MM.1S (cell line): Measurements from ENCODE around the gene SIGLEC8.

Experiments
- CTCF ChIP-seq: fragments of 300-600 bp; sonication (generic); IDR thresholded peaks from 2 replicates; pipeline ENCODE4 v1.5.1; 2016; ENCODE audit warnings: antibody characterized with exemption, low read length, mixed read lengths
- EZH2 ChIP-seq: fragments of 300-600 bp; sonication (generic); optimal IDR thresholded peaks from 2 replicates; pipeline ENCODE3; 2017; ENCODE audit warnings: low read depth, mild to moderate bottlenecking, antibody characterized with exemption, low read length, mixed read lengths
- EZH2phosphoT487 ChIP-seq: fragments of 300-600 bp; sonication (generic); IDR thresholded peaks from 2 replicates; pipeline ENCODE4 v1.6.1; 2018; ENCODE audit warnings: antibody characterized with exemption, low read length

GRCh38 chr19:51503896-51504295 is 45.6 kb upstream of the SIGLEC8 start:
- no peak for TF ChIP-seq CTCF
- TF ChIP-seq EZH2phosphoT487 = no peak
- no peak for TF ChIP-seq EZH2
